ENCODE results near the gene HSPB9. TPM values are rescaled to one million over a fixed set of nuclear protein-coding genes. Genes with fewer than 3 reads are reported as not detected.

Gene HSPB9
- total RNA-seq, 2 donors from 2014 or later, result 0.22 TPM; not detected in 1

DNA sequence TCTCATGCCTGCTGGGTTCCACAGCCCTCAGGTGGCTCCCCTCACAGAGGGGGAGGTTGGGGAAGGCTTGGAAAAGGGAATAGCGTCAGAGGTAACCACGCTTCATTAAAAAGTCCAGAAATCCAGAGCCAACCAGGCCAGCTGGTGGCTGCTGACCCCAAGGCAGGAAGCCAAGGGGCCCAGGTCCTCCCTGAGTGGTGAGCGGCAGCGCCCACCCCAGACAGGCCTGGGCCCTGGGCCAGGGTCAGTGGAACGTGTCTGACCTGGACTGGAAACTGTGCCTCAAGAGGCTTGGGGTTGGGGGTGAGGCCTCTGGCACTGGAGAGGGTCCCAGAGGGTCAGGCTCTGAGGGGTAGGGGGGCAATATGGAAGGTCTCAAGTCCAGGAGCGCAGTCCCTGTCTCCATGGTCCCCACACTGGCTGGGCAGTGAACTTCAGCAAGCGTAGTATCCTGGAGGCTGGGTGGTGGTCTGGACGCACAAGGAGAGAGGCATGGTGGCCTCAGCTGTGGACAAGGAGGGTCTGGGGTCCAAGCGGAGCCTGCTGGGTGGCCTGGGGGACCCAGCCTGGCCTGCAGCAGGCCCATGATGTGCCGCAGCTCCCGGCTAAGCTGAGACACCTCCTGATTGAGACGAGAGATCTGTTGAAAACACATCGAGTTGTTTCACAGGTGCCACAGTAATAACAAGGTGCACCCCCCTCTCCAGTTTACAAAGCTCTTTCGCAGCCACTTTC lies 37.4 kb downstream of the HSPB9 start:
- H3K27me3 Mint-ChIP-seq (ENCODE audit: insufficient read depth), result no peaks in the 10 kb centered on the region
- Histone ChIP-seq H3K4me1 (ENCODE audit: control insufficient read depth, insufficient read depth, low read length) (peaks cover 6% of the 10 kb centered on the region), H3K9ac (ENCODE audit: extremely low read depth, low read length, poor library complexity, severe bottlenecking) (no peak overlapping the region), H3K9me3 (ENCODE audit: control insufficient read depth, low read length) (no peaks in the 10 kb centered on the region), H3K27me3 (ENCODE audit: control insufficient read depth, insufficient read depth, low read length, poor library complexity, severe bottlenecking) (no peaks in the 10 kb centered on the region), H3K4me3 (ENCODE audit: low read length) (no peak overlapping the region), H3K36me3 (ENCODE audit: control insufficient read depth, insufficient read depth, low read length) (no peaks in the 10 kb centered on the region), H3K27ac (ENCODE audit: low read depth, low read length) (no peak overlapping the region)
- no peak for DNase-seq
- H3K4me1 Mint-ChIP-seq, result peaks cover 9% of the 10 kb centered on the region
- TF ChIP-seq, protein P1, sequence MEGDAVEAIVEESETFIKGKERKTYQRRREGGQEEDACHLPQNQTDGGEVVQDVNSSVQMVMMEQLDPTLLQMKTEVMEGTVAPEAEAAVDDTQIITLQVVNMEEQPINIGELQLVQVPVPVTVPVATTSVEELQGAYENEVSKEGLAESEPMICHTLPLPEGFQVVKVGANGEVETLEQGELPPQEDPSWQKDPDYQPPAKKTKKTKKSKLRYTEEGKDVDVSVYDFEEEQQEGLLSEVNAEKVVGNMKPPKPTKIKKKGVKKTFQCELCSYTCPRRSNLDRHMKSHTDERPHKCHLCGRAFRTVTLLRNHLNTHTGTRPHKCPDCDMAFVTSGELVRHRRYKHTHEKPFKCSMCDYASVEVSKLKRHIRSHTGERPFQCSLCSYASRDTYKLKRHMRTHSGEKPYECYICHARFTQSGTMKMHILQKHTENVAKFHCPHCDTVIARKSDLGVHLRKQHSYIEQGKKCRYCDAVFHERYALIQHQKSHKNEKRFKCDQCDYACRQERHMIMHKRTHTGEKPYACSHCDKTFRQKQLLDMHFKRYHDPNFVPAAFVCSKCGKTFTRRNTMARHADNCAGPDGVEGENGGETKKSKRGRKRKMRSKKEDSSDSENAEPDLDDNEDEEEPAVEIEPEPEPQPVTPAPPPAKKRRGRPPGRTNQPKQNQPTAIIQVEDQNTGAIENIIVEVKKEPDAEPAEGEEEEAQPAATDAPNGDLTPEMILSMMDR (conservative IDR thresholded peaks at IDR 0.05), result no peak
- H3K27ac Mint-ChIP-seq, result no peak overlapping the region
- H3K9me3 Mint-ChIP-seq, result no peaks in the 10 kb centered on the region
- no peak overlapping the region for H3K4me3 Mint-ChIP-seq
- H3K36me3 Mint-ChIP-seq (ENCODE audit: low read depth), result no peaks in the 10 kb centered on the region
- WGBS, 2 experiments (ENCODE audit: insufficient coverage in 1 of 2, insufficient read length in 1 of 2), result 91 to 96% methylated on average over 11 to 14 of the region's 14 CpGs

GRCh38 chr17:42160531-42160910 lies 37.9 kb downstream of the HSPB9 start:
- Mint-ChIP-seq H3K9me3 (no peaks in the 10 kb centered on the region), H3K4me3 (no peak overlapping the region), H3K36me3 (ENCODE audit: low read depth) (no peaks in the 10 kb centered on the region), H3K27ac (peak overlapping the region; percentile 28), H3K4me1 (peaks cover 7% of the 10 kb centered on the region), H3K27me3 (ENCODE audit: insufficient read depth) (no peaks in the 10 kb centered on the region)
- Histone ChIP-seq H3K9ac (ENCODE audit: extremely low read depth, low read length, poor library complexity, severe bottlenecking) (no peak overlapping the region), H3K27ac (ENCODE audit: low read depth, low read length) (no peak overlapping the region), H3K9me3 (ENCODE audit: control insufficient read depth, low read length) (no peaks in the 10 kb centered on the region), H3K4me3 (ENCODE audit: low read length) (no peak overlapping the region), H3K4me1 (ENCODE audit: control insufficient read depth, insufficient read depth, low read length) (peaks cover 3% of the 10 kb centered on the region), H3K36me3 (ENCODE audit: control insufficient read depth, insufficient read depth, low read length) (no peaks in the 10 kb centered on the region), H3K27me3 (ENCODE audit: control insufficient read depth, insufficient read depth, low read length, poor library complexity, severe bottlenecking) (no peaks in the 10 kb centered on the region)
- WGBS, 2 experiments (ENCODE audit: insufficient coverage in 1 of 2, insufficient read length in 1 of 2), result 95 to 96% methylated on average over 7 of the region's 7 CpGs
- no peak for DNase-seq
- TF ChIP-seq, protein P1 (conservative IDR thresholded peaks at IDR 0.05), result no peak

DNA sequence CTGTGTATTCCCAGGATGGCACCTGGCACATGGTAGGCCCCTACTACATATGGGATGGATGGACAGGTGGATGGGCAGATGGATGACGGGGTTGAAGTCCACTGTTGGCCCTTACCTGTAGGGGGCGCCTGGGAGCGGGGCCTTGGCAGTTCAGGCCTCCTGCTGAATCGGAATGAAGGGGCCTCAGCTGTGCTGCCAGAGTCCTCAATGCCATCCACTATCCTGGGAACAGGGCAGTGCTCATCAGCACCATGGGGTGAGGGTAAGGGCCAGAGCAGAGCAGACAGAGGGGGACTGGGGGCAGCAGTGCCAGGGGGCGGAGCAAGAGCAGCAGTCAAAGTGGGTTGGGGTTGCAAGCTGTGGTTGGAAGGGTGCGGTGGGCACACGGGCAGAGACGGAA lies 40.5 kb downstream of the HSPB9 start:
- Histone ChIP-seq H3K27ac (ENCODE audit: low read depth, low read length) (no peak overlapping the region), H3K9ac (ENCODE audit: extremely low read depth, low read length, poor library complexity, severe bottlenecking) (no peak overlapping the region), H3K4me1 (ENCODE audit: control insufficient read depth, insufficient read depth, low read length) (peaks cover 2% of the 10 kb centered on the region), H3K9me3 (ENCODE audit: control insufficient read depth, low read length) (no peaks in the 10 kb centered on the region), H3K4me3 (ENCODE audit: low read length) (no peak overlapping the region), H3K36me3 (ENCODE audit: control insufficient read depth, insufficient read depth, low read length) (no peaks in the 10 kb centered on the region), H3K27me3 (ENCODE audit: control insufficient read depth, insufficient read depth, low read length, poor library complexity, severe bottlenecking) (no peaks in the 10 kb centered on the region)
- peak; percentile 95 for DNase-seq
- H3K27me3 Mint-ChIP-seq (ENCODE audit: insufficient read depth), result peaks cover 2% of the 10 kb centered on the region
- H3K27ac Mint-ChIP-seq, result peak overlapping the region; percentile 26
- 68 to 84% methylated on average over 5 to 8 of the region's 8 CpGs for WGBS, 2 experiments (ENCODE audit: insufficient coverage in 1 of 2, insufficient read length in 1 of 2)
- no peaks in the 10 kb centered on the region for H3K36me3 Mint-ChIP-seq (ENCODE audit: low read depth)
- no peaks in the 10 kb centered on the region for H3K4me1 Mint-ChIP-seq
- no peak overlapping the region for H3K4me3 Mint-ChIP-seq
- H3K9me3 Mint-ChIP-seq, result no peaks in the 10 kb centered on the region
- TF ChIP-seq, protein P1 (conservative IDR thresholded peaks at IDR 0.05), result peak; percentile 86
